GM10266 (cell line): ENCODE results near the gene ZIC5.

Experiments used
- DNase-seq: peaks from one replicate; pipeline ENCODE4 v3.0.0; 2012; ENCODE audit errors: extremely low spot score
- CTCF ChIP-seq: IDR thresholded peaks from 2 replicates; pipeline ENCODE4 v1.5.1; 2012; ENCODE audit warnings: mild to moderate bottlenecking, low read depth; ENCODE audit not compliant: control insufficient read depth, insufficient read depth; ENCODE audit errors: missing control alignments

ZIC5 gene

GRCh38 chr13:99972190-99972731 lies 694 bp upstream of the ZIC5 start:
- no peak for DNase-seq
- TF ChIP-seq CTCF: no peak

DNA sequence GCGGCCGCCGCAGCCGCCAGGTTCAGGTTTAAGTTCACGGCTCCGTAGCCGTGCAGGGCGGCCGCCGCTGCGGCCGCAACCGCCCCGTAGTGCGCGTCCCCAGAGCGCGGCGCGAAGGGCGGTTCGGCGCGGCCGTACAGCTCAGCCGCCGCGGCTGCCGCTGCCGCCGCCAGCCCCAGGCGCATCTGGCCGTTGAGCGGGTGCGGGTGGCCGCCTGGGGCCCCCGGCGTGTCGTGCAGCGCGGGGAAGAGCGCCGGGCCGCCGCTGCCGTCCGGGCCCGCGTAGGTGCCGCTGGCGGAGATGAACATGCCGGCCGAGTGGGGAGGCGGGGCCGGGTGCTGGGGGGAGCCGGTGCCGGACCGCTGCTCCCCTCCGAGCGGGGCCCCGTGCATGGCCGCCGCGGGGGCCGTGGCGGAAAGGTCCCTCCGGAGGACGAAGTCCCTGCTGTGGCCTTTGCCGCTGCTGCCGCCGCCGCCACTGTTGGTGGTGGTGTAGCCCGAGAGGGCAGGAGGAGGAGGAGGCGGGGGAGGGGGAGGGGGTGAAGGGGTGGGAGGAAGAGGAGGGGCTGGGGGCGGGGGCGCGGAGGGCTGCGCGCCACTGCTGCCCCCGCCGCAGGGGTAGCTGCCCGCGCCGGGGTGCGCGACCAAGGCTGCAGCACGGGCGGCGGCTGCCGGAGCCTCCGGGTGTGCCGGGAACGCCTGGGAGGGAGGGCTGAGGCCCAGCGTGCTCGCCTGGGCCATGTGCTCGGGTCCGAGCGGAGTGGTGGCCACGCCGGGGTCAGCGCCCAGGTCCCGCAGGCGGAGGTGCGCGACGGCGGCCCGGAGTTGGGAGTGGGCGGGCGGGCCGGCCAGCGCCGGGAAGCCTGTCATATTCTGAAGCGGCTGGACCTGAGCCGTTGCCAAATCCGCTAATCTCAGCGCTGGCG lies 654 bp downstream of the ZIC5 start:
- DNase-seq: no peak
- no peak for TF ChIP-seq CTCF

DNA sequence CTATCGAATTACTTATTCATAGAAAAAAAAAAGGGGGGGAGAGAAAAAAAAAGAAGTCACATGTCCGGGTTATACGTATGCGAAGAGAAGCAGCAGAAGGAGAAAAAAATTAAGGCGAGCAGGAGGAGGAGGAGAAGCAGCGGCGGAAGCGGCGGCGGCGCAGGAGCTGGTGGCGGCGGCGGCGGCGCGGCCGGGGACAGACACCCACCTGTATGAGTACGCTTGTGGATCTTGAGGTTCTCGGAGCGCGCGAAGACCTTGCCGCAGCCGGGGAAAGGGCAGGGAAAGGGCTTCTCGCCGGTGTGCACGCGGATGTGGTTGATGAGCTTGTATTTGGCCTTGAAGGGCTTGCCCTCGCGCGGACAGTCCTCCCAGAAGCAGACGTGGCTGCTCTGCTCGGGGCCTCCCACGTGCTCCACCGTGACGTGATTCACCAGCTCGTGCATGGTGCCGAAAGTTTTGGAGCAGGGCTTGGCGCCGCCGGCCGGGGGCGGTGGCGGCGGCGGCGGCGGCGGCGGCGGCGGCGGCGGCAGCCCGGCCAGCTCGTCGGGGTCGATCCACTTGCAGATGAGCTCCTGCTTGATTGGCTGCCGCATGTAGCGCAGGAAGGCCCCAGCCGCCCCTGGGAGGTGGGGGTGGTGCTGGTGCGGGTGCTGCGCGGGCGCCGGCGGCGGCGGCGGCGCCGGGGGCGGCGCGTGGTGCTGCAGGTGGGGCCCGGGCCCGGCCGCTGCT lies 1.5 kb downstream of the ZIC5 start:
- TF ChIP-seq CTCF: no peak
- DNase-seq: no peak

DNA sequence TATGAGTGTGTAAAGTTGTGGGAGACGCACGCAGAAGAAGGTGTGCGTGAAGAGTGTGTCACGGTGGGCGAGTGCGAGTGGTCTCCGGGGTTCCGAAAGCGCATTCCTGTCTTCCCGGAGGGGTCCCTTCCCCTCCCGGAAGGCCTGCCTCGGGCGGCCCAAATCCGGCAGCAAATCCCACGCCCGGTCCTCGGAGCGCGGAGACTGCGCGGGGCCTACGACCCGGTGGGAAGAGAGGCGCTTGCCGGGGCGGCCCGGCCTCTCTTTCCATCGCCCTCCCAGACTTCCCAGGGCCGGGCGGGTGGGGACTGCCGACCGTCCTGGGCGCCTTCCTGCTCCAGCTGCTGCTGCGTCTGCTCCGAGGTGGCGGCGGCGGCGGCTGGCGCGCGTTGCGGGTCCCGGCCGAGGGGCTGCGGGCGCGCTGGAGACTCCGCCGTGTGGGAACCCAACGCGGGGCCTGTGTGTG lies 2.1 kb downstream of the ZIC5 start:
- no peak for DNase-seq
- no peak for TF ChIP-seq CTCF

DNA sequence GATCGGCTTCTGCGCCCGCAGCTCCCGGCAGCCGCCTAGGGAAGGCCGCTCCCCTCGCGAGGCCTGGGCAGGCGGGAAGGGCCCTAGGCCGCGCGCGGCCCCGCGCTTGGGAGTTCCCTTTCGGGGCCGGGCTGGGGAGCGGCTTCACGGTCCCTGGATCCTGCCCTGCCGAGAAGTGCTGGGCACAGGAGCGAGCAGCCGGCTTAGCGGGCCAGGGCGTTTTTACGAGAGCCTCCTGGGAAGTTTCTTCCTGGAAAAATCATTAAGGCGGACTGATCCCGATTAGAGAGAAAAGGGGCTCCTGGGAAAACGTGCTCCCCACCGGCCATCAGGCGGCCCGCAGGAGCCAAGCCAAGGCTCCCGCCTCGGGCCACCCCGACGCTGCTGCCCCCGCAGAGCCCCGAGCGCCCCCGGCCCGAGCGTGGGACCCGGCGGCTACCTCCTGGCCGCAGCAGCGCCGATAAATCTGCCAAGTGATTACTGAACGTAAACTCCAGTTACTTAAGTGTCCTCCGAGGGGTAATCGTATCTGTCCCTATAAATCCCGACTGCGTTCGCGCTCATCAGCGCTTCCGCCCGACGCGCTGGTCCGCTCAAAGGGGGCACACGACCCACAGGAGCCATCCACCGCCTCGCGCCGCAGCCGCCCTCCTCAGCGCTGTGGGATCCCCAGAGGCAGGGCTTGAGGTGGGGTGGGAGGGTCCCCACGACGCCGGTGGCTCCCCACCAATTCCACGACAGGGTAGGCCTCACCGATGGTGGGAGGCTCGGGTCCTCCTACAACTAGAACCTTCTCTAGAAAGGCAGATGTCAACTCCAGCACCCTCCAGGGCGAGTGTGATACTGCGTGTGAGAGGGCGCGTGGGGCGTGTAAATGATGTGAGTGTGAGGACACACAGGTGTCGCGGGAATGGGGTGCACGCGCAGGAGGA lies 2.8 kb downstream of the ZIC5 start:
- DNase-seq: peak; percentile 55
- no peak for TF ChIP-seq CTCF

- DNase-seq: no peak
These were observed 3.6 kb downstream of the ZIC5 start for GRCh38 chr13:99967869-99968520.

More at GRCh38 chr13:99967869-99968520, 3.6 kb downstream of the ZIC5 start:
- TF ChIP-seq CTCF: no peak
